Activated T-cell treated with anti-CD3 and anti-CD28 coated beads, Interleukin-2, amount 50 U/mL, for 72 hours (primary cell): ENCODE results near the gene ST7. TPM values are rescaled to one million over a fixed set of nuclear protein-coding genes. Genes with fewer than 3 reads are reported as not detected.
"Not testable (repeated sequence)": the region's sequence is repeated elsewhere in the genome, so short reads cannot be mapped to it uniquely, and the experiment has no call there.

Source experiments
- ATAC-seq, 2 donors: fragments of 150-1000 bp; cut with Tn5 transposase; replicated peaks in 1 of 2; 2 replicates each; pipeline ENCODE4 v1.10.0; 2021; ENCODE audit warnings: moderate library complexity in 2 of 2, mild to moderate bottlenecking in 1 of 2
- DNase-seq, 2 donors: peaks; one replicate each; pipeline ENCODE4 v3.0.0; 2021 to 2022; ENCODE audit warnings: mixed read lengths in 1 of 2
- H3K27ac Mint-ChIP-seq: one replicate; pipeline ENCODE4 v1.8.0; 2022; ENCODE audit warnings: mild to moderate bottlenecking, moderate library complexity, mixed read lengths
- H3K27me3 Mint-ChIP-seq: one replicate; pipeline ENCODE4 v1.8.0; 2022; ENCODE audit warnings: low read depth, mixed read lengths
- H3K36me3 Mint-ChIP-seq, 2 donors: one replicate each; pipeline ENCODE4 v1.8.0; 2022; ENCODE audit warnings: mixed read lengths in 2 of 2, mild to moderate bottlenecking in 1 of 2; ENCODE audit not compliant: insufficient read depth in 2 of 2
- H3K4me1 Mint-ChIP-seq: one replicate; pipeline ENCODE4 v1.8.0; 2022; ENCODE audit warnings: low read depth, mixed read lengths
- H3K4me3 Mint-ChIP-seq, 2 donors: one replicate each; pipeline ENCODE4 v1.8.0; 2022; ENCODE audit warnings: mild to moderate bottlenecking in 2 of 2, mixed read lengths in 2 of 2, moderate library complexity in 2 of 2
- H3K9me3 Mint-ChIP-seq, 2 donors: one replicate each; pipeline ENCODE4 v1.8.0; 2022; ENCODE audit warnings: mixed read lengths in 2 of 2
- total RNA-seq, 2 donors: library from RNA; stranded (reverse); gene quantifications; one replicate each; pipeline ENCODE4 v1.2.3, GENCODE V29; 2022

The ST7 gene
- total RNA-seq, 2 donors from 2014 or later, result 6.2 to 7.2 TPM

DNA sequence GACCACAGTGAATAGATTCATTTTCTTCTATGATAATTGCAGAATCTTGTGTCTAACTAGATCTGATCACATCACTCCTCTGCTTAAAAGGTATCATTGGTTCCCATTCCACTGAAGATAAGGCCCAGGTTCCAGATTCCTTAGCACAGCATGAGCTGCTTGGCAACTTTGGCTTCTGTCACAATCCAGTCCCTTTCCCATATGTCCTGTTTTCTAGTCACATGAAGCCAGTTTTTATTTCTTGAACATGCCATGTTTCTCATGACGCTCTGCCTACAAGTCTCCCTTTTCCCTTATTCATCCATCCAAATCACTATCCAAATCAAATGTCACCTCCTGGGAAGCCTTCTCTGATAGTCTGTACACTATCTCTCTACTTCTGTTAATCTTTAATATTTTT, 167.0 kb downstream of the ST7 start:
- H3K27me3 Mint-ChIP-seq, H3K36me3 Mint-ChIP-seq, H3K4me3 Mint-ChIP-seq, ATAC-seq, H3K9me3 Mint-ChIP-seq, H3K4me1 Mint-ChIP-seq, DNase-seq: not testable (repeated sequence)
- peak overlapping the region; percentile 18 for H3K27ac Mint-ChIP-seq

DNA sequence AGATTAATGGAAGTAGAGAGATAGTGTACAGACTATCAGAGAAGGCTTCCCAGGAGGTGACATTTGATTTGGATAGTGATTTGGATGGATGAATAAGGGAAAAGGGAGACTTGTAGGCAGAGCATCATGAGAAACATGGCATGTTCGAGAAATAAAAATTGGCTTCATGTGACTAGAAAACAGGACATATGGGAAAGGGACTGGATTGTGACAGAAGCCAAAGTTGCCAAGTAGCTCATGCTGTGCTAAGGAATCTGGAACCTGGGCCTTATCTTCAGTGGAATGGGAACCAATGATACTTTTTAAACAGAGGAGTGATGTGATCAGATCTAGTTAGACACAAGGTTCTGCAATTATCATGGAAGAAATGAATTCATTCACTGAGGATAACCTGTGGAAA, 168.7 kb downstream of the ST7 start:
- not testable (repeated sequence) for ATAC-seq, H3K27me3 Mint-ChIP-seq, H3K27ac Mint-ChIP-seq, DNase-seq, H3K4me3 Mint-ChIP-seq, H3K36me3 Mint-ChIP-seq, H3K9me3 Mint-ChIP-seq, H3K4me1 Mint-ChIP-seq

DNA sequence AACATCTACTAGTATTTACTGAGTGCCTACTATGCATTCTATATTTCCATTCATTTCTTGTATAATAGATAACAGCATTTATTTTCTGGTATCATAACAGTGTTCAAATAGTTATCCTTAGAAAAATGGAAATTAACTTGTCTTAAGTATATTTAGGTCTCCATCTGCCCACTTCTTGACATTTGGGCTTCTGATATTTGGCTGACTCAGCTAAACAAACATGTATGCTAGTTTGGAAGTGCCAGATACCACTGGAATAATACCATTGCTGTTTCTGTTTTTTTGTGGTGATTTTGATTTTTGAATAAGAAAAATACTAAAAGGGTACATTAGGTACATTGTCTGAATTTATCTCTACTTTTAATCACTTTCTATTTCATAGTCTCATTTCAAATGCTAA, 169.2 kb downstream of the ST7 start:
- H3K27me3 Mint-ChIP-seq, result no peaks in the 10 kb centered on the region
- H3K4me3 Mint-ChIP-seq, result no peak overlapping the region
- no peaks in the 10 kb centered on the region for H3K36me3 Mint-ChIP-seq
- no peaks in the 10 kb centered on the region for H3K9me3 Mint-ChIP-seq
- H3K27ac Mint-ChIP-seq, result no peak overlapping the region
- ATAC-seq, result no peak
- H3K4me1 Mint-ChIP-seq, result peaks cover 7% of the 10 kb centered on the region
- no peak for DNase-seq

DNA sequence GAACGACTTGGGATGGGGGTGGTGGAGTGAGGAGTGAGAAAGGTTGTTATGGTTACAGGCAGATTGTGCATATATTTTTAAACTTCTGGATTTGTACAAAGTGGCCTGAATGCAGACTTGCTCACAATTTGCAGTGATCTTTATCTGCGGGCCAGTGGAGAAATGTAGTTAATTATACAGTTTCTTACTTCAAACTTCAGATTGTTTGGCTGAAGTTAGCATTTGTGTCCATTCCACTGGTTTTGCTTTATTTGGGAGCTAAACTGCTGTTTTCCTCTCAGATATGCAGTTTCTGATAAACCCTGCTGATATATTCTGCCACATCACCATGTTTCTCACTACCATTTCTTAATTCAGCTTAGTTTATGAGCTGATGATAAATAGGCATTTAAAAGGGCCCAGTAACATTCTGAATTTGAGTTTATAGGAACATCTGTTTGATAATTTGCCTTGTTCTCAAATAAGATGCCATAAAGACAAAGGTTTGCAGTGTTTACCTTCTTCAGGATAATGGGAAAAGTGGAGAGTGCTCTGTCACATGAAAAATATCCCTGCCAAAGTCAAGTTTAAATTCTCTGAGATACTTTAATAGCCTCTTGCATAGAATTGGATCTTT, 170.1 kb downstream of the ST7 start:
- H3K27ac Mint-ChIP-seq, result no peak overlapping the region
- no peaks in the 10 kb centered on the region for H3K9me3 Mint-ChIP-seq

DNA sequence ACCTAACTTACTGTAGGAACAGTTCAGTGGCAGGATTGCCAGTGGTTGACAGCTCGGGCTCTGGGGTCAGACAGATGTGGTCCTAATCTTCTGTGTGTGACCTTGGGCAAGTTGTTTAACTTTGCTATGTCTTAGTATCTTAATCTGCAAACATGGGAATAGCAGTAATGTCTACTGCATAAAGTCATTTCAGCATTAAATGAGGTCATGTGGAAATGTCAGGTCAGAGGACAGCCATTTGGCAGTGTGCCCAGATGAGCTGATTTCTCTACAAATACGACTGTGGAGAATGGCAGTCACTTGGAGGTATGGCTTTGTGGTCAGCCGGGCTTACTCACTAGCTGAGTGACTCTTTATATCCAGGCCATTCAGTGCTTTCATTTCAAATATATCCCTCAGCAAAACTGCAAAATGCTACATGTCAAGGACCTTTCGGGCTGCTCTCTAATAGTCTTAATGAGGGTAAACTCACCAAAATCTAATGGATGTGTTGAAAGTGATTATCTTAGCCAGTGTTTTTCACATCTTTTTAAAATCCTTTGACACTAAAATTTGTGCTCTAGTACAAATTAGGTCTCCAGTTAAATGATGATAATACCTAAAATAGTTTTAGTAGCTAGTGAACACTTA, 171.4 kb downstream of the ST7 start:
- H3K27ac Mint-ChIP-seq, result peak overlapping the region; percentile 5
- no peaks in the 10 kb centered on the region for H3K9me3 Mint-ChIP-seq
- H3K4me3 Mint-ChIP-seq, result no peak overlapping the region
- H3K36me3 Mint-ChIP-seq, result no peaks in the 10 kb centered on the region
- ATAC-seq (peak; percentile 98 to 99), DNase-seq (peak; percentile 80 to 84)
- H3K4me1 Mint-ChIP-seq, result peaks cover 7% of the 10 kb centered on the region
- H3K27me3 Mint-ChIP-seq, result no peaks in the 10 kb centered on the region

More for the DNA sequence above, 170.1 kb downstream of the ST7 start:
- Mint-ChIP-seq H3K27me3 (no peaks in the 10 kb centered on the region), H3K4me3 (no peak overlapping the region), H3K36me3 (no peaks in the 10 kb centered on the region), H3K4me1 (peaks cover 7% of the 10 kb centered on the region)
- no peak for DNase-seq
- no peak for ATAC-seq

DNA sequence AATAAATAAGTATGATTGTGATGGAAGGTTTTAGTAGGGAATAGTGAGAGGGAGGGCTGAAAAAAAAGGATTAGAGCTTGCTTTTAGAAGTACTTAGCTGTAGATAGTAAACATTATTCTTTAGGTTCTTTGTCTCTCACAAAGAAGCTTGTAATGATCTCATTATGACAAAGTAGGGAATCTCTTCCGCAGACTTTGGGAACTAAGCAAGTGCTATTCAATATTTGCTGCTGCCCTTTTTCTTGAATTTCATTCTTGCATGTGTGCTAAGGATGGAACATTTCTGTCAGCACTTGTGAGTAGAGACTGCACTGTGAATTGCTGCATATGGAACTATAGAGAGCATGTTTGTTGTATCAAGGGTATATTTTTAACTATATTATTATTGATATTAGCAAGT, 173.4 kb downstream of the ST7 start:
- Mint-ChIP-seq H3K27me3 (no peaks in the 10 kb centered on the region), H3K27ac (peak overlapping the region; percentile 20), H3K4me3 (no peak overlapping the region), H3K36me3 (no peaks in the 10 kb centered on the region), H3K9me3 (no peaks in the 10 kb centered on the region), H3K4me1 (peaks cover 7% of the 10 kb centered on the region)
- DNase-seq, result no peak
- no peak for ATAC-seq

DNA sequence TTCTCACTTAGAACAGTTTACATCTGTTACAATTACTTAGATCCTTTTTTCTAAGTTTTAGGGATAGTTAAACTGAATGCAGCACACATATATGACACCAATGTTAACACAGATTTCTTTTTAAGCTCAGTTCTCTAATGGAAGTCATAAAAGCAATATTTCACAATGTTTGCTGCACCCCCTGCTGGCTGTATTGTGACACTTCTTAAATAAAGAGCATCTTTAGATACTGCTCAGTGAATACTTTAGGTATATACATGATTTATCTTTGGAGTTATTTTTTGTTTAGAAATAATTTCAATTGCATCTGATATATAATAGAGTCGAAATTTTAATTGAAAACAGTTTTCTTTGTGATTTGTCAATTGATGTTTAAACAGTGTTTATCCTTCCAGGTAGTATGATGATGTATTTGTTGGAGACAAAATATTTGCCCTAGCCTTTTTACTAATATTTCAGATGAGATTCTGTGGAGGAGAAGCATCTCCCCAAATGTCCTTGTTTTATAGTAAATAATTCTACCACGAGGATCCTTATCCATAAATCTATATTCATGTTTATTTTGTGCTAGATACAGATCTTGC, 174.4 kb downstream of the ST7 start:
- DNase-seq (peak; percentile 46 to 53), ATAC-seq (no peak)
- no peaks in the 10 kb centered on the region for H3K27me3 Mint-ChIP-seq
- H3K36me3 Mint-ChIP-seq, result no peaks in the 10 kb centered on the region
- H3K9me3 Mint-ChIP-seq, result no peaks in the 10 kb centered on the region
- H3K4me3 Mint-ChIP-seq, result no peak overlapping the region
- no peak overlapping the region for H3K27ac Mint-ChIP-seq
- H3K4me1 Mint-ChIP-seq, result peaks cover 12% of the 10 kb centered on the region

DNA sequence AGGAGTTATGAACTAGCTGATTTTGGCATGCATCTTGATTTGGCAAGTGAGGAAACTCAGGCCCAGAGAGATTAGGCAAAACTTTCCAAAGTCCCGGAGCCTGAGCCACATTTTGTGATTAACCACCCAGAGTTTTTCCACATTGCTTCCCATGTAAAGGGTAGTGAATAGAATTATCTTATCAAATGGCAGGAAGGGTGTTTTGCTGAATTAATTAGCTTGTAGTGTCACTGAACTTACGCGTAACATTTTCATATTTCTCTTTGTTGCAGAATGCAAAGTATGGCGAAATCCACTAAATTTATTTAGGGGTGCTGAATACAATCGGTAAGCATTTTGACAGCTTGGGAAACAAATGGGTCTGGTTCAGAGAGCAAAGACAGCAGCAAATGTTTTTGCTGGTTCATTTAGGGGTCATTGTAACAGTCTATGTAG, 176.2 kb downstream of the ST7 start:
- H3K36me3 Mint-ChIP-seq, result peaks cover 2 to 4% of the 10 kb centered on the region in 2 donors
- peaks cover 16% of the 10 kb centered on the region for H3K4me1 Mint-ChIP-seq
- H3K9me3 Mint-ChIP-seq, result no peaks in the 10 kb centered on the region
- H3K27ac Mint-ChIP-seq, result no peak overlapping the region
- no peaks in the 10 kb centered on the region for H3K27me3 Mint-ChIP-seq
- H3K4me3 Mint-ChIP-seq, result no peak overlapping the region
- no peak for DNase-seq
- no peak for ATAC-seq

DNA sequence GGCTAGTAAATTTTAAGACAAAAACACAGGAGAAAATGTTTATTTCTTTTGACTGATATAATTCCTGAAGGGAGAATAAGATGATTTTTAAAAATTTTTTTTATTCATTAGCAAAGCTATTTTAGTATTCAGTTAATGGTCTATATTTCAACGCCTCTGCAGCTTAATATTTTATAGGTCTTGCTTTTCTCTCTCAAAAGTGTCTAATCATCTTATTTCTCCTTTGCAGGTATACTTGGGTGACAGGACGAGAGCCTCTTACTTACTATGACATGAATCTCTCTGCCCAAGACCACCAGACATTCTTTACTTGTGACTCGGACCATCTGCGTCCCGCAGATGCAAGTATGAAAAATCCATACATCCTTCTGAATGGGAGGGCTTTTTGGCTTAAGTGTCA, 177.0 kb downstream of the ST7 start:
- Mint-ChIP-seq H3K27me3 (no peaks in the 10 kb centered on the region), H3K36me3 (peaks cover 2 to 4% of the 10 kb centered on the region in 2 donors), H3K9me3 (no peaks in the 10 kb centered on the region), H3K27ac (no peak overlapping the region), H3K4me3 (no peak overlapping the region), H3K4me1 (peaks cover 19% of the 10 kb centered on the region)
- DNase-seq (no peak), ATAC-seq (no peak)

DNA sequence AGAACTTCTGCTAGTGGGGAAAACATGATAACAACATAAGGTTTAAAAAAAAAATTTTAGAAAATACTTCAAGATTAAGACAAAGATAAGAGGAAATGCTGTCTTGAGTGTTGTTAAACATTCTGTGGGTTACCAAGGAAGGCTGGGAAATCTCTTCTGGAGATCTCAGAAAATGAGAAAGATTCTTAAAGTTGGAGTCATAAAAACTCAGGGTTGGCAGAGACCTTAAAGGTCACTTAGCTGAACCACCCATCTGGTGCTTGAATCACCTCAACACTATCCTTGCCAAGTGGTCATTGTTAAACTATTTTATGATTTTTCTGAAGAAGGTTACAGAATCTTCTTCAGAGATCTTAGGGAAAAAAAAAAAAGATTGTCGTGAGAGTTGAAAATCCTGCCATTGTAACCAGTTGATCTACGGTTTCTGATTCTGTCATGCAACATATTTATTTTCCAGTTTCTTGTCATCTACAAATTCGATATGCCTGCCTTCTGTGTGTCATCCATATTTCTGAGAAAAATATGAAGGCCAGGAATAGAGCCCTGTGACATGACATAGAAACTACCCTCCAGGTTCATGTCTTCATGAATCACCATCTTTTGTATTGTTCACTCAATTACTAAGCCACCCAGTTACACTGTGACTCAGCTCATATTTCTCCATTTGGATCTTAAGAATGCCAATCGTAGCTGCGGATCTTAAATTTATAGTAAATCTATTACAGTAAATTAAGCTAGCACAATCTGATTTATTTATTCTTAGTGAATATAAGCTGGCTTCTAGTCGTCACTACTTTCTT, 179.2 kb downstream of the ST7 start:
- Mint-ChIP-seq H3K27ac (peak overlapping the region; percentile 83), H3K4me3 (peak overlapping the region in 1 of 2 donors; percentile 49), H3K27me3 (no peaks in the 10 kb centered on the region), H3K36me3 (peaks cover 2 to 4% of the 10 kb centered on the region in 2 donors), H3K4me1 (peaks cover 19% of the 10 kb centered on the region), H3K9me3 (no peaks in the 10 kb centered on the region)
- ATAC-seq (peak; percentile 84 to 97), DNase-seq (no peak)

DNA sequence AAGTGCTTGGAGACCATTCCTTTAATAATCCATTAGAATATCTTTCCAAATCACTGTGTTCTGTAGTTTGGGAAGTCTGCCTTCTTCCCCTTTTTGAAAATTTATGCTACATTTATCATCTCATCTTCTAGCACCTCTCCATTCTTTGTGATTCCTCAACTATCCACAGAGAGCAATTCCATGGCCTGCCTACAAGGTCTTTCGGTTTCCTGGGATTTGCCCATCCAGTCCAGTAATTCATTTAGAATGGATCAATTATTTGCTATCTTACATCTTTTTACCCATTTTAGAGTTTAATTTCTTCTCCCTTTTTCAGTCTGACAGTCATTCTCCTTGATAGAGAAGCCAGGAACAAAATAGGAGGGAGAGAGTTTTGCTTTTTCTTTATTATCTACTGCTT, 179.8 kb downstream of the ST7 start:
- no peak for ATAC-seq
- Mint-ChIP-seq H3K27me3 (no peaks in the 10 kb centered on the region), H3K9me3 (no peaks in the 10 kb centered on the region), H3K36me3 (peaks cover 2 to 4% of the 10 kb centered on the region in 2 donors), H3K27ac (no peak overlapping the region), H3K4me3 (no peak overlapping the region), H3K4me1 (peaks cover 19% of the 10 kb centered on the region)
- no peak for DNase-seq

DNA sequence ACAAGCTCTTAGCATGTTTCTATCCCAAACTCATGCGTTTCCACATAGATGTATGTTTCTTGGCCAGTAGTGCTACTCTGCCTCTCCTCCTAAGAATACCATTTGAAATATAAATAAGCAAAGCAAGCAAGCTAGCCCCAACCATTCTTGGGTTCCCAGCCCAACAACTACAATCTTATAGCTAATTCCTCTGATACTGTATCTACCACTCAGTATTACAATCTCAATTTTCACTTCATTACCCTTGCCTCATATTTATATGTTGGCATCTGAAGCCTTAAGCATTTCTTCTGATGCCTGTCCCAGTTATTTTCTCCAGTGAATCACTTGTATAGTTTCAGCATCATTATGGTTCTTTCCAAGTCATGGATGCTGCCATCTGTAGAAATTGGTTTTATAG, 181.1 kb downstream of the ST7 start:
- ATAC-seq (no peak), DNase-seq (no peak)
- peak overlapping the region in 1 of 2 donors; percentile 15 for H3K4me3 Mint-ChIP-seq
- peaks cover 2 to 4% of the 10 kb centered on the region in 2 donors for H3K36me3 Mint-ChIP-seq
- H3K4me1 Mint-ChIP-seq, result peaks cover 19% of the 10 kb centered on the region
- H3K27ac Mint-ChIP-seq, result no peak overlapping the region
- H3K27me3 Mint-ChIP-seq, result no peaks in the 10 kb centered on the region
- H3K9me3 Mint-ChIP-seq, result no peaks in the 10 kb centered on the region

DNA sequence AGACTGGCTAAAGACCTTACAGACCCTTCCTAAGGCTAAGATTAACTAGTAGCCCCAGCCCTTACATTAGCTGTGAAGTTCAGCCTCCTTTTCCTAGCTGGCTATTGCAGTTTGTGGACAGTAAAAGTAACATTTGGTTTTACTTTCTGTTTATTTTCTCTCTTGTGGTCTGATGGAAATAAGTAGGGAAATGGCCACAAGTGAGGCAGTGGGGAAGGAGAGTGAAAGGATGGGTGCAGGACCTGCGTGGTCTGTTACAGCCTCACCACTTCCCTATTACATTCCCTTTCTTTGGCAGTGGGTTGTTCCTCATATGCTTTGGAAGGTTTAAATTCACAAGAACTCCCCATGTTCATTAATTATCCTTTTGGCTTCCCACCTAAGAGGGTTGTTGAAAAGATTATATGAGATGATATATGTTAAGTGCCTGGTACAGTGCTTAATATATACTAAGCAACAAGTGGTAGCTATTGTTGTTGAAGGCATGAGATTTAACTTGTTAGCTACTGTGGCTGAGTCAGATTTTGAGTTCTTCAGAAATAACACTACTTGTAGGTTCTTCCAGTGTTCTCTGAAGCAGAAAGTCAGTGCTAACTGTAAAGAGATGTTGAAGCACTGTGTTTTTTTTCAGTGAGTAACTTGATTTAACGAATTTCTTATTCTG, 181.7 kb downstream of the ST7 start:
- peak in 1 of 2 donors; percentile 39 for ATAC-seq
- H3K36me3 Mint-ChIP-seq, result peaks cover 2 to 4% of the 10 kb centered on the region in 2 donors
- peaks cover 19% of the 10 kb centered on the region for H3K4me1 Mint-ChIP-seq
- H3K27ac Mint-ChIP-seq, result no peak overlapping the region
- H3K27me3 Mint-ChIP-seq, result no peaks in the 10 kb centered on the region
- H3K9me3 Mint-ChIP-seq, result no peaks in the 10 kb centered on the region
- peak overlapping the region in 1 of 2 donors; percentile 15 for H3K4me3 Mint-ChIP-seq
- DNase-seq, result no peak
